Ovary (tissue), 9 donors: ENCODE measurements around the gene MAP3K7CL. TPM values are rescaled to one million over a fixed set of nuclear protein-coding genes. Genes with fewer than 3 reads are reported as not detected.

Source experiments
- DNase-seq, 5 donors: peaks; one replicate each; pipeline ENCODE4 v3.0.0-alpha.2; 2019 to 2020
- H3K27ac ChIP-seq, 2 donors: fragments of 200-600 bp; one replicate each; pipeline versions ENCODE4 v1.5.1 to v1.8.0; 2019 to 2022
- H3K27me3 ChIP-seq: fragments of 200-600 bp; one replicate; pipeline ENCODE4 v1.8.0; 2022
- H3K36me3 ChIP-seq: fragments of 200-600 bp; sonication (generic); one replicate; pipeline ENCODE4 v1.5.1; 2019
- H3K4me1 ChIP-seq: one replicate; pipeline ENCODE4 v1.8.1; 2013; ENCODE audit warnings: mild to moderate bottlenecking, moderate library complexity; ENCODE audit not compliant: insufficient read depth
- H3K4me3 ChIP-seq: fragments of 200-600 bp; sonication (generic); one replicate; pipeline ENCODE4 v1.5.1; 2017
- H3K9me3 ChIP-seq, 2 donors: fragments of 200-600 bp in 1 of 2; sonication (generic) in 1 of 2; one replicate each; pipeline versions ENCODE4 v1.5.1 to v1.8.1; 2013 to 2019; ENCODE audit warnings: mild to moderate bottlenecking in 1 of 2, moderate library complexity in 1 of 2
- EP300 ChIP-seq: sonication (generic); formaldehyde crosslinking; IDR thresholded peaks from one replicate; pipeline ENCODE4 v1.6.1; 2017; ENCODE audit warnings: antibody characterized with exemption
- POLR2A ChIP-seq: fragments of 450-650 bp; IDR thresholded peaks from one replicate; pipeline ENCODE4 v1.6.1; 2017; ENCODE audit warnings: antibody characterized with exemption, mild to moderate bottlenecking, moderate library complexity
- WGBS, 3 donors: extraction: QIAGEN DNeasy Blood & Tissue Kit in 1 of 3; methylation state at CpG; one replicate each; pipeline versions ENCODE4 v1.1.5 to v1.1.7; 2013 to 2017; 5-methylcytosine and 5-hydroxymethylcytosine counted together
- intact Hi-C, 4 donors: fragments of 100-400 bp; cut with DNase I; formaldehyde crosslinking; loops; one replicate each; pipeline versions ENCODE4 v1.11.0 to v1.15.1; 2022 to 2023
- polyA plus RNA-seq, 2 donors: library from polyadenylated mRNA; stranded (reverse); fragments of 200-250 nt in 1 of 2; fragments of 350-450 nt in 1 of 2; fragmentation: Illumina TruSeq in 1 of 2; extraction: RNeasy Lipid Tissue Mini Kit (QIAGEN cat#74804) in 1 of 2; gene quantifications; one replicate each; pipeline ENCODE4 v1.2.3, GENCODE V29; 2013 to 2014
- total RNA-seq, 7 donors: library from RNA; depleted of rRNA in 2 of 7; stranded (reverse); fragments of >200 nt in 2 of 7; fragmentation: NEBNext Ultra II Directional in 3 of 7; extraction: Animal tissue kit (Norgen Biotek cat#: 25700) in 3 of 7; gene quantifications; one replicate each; pipeline versions ENCODE4 v1.1.0 to v1.2.4, GENCODE V29; 2016 to 2023
- TF ChIP-seq, protein P1 (sequence below), 3 donors: fragments of 450-650 bp in 2 of 3; fragments of 200-600 bp in 1 of 3; IDR thresholded peaks; one replicate each; pipeline versions ENCODE4 v1.5.1 to v1.8.0; 2016 to 2022; ENCODE audit warnings: antibody characterized with exemption in 3 of 3, mild to moderate bottlenecking in 1 of 3
- donor health status: DM: no; HTN: no; CAD: no; lungs with moderate emphysema.
- donor health status: DM: no; HTN: no; CAD: no.
- donor health status: Bipolar disorder and iron deficiency.
- donor health status: DM: yes; HTN: yes; CAD: no.
- donor health status: DM: no; HTN: no; CAD: no.
- donor health status: DM: yes; HTN: yes; CAD: no.

The MAP3K7CL gene
- total and polyA plus RNA-seq, 9 donors: 3.0 to 18.6 (median 6.7) TPM

DNA sequence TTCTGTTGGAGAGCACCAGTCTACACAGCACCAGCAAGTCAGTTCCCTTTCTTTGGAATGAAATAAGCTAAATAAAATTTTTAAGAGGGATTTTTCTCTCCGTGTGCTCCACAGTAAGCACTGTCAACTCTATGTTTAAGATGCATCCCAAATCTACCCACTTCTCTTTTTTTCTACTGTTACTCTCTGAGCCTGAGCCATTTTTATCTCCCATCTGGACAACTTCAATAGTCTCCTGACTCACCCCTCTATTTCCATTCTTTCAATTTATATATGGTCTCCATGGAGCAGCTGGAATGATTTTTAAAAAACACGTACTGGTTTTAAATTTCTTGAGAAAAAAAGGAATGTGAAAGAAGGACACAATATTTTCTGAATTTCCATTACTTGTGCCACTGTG lies 32.3 kb upstream of the MAP3K7CL start:
- DNase-seq: no peak
- intact Hi-C loops: loop anchor here in 1 of 4 donors (10.0 kb wide), 1 partner anchor 277 kb away; no protein-coding TSS in a partner anchor
- Histone ChIP-seq H3K4me1 (no peaks in the 10 kb centered on the region), H3K27ac (no peak overlapping the region), H3K9me3 (no peaks in the 10 kb centered on the region), H3K27me3 (no peaks in the 10 kb centered on the region), H3K4me3 (no peak overlapping the region), H3K36me3 (no peaks in the 10 kb centered on the region)
- 71 to 80% (median 79%) methylated on average over 2 of the region's 2 CpGs for WGBS, 3 donors
- TF ChIP-seq POLR2A (no peak), EP300 (no peak)
- TF ChIP-seq, protein P1, sequence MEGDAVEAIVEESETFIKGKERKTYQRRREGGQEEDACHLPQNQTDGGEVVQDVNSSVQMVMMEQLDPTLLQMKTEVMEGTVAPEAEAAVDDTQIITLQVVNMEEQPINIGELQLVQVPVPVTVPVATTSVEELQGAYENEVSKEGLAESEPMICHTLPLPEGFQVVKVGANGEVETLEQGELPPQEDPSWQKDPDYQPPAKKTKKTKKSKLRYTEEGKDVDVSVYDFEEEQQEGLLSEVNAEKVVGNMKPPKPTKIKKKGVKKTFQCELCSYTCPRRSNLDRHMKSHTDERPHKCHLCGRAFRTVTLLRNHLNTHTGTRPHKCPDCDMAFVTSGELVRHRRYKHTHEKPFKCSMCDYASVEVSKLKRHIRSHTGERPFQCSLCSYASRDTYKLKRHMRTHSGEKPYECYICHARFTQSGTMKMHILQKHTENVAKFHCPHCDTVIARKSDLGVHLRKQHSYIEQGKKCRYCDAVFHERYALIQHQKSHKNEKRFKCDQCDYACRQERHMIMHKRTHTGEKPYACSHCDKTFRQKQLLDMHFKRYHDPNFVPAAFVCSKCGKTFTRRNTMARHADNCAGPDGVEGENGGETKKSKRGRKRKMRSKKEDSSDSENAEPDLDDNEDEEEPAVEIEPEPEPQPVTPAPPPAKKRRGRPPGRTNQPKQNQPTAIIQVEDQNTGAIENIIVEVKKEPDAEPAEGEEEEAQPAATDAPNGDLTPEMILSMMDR (IDR thresholded peaks at IDR 0.05): no peak

DNA sequence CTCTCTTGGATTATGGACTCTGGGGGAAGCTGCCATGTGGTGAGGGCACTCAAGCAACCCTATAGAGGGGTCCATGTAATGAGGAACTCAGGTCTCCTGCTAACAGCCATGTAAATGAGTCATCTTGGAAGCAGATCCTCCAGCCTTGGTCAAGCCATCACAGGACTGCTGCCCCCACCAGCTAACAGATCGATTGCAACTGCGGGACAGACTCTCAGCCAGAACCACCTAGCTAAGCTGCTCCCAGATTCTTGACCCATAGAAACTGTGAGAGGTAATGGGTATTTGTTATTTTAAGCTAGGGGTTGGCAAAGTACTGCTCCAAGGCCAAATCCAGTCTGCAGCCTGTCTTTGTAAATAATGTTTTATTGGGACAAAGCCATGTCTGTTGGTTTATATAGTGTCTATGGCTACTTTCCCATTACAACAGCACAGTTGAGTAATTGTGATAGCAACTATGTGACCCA lies 27.6 kb upstream of the MAP3K7CL start:
- TF ChIP-seq POLR2A: no peak
- TF ChIP-seq, protein P1 (IDR thresholded peaks at IDR 0.05): no peak
- TF ChIP-seq EP300: no peak
- no peaks in the 10 kb centered on the region for H3K9me3 ChIP-seq
- no peak for DNase-seq
- no peak overlapping the region for H3K4me3 ChIP-seq
- no peaks in the 10 kb centered on the region for H3K27me3 ChIP-seq
- no peaks in the 10 kb centered on the region for H3K4me1 ChIP-seq
- no peaks in the 10 kb centered on the region for H3K36me3 ChIP-seq
- H3K27ac ChIP-seq: no peak overlapping the region
- WGBS, 3 donors: 78 to 97% (median 87%) methylated on average over 2 of the region's 2 CpGs
- intact Hi-C loops: no loop called here

DNA sequence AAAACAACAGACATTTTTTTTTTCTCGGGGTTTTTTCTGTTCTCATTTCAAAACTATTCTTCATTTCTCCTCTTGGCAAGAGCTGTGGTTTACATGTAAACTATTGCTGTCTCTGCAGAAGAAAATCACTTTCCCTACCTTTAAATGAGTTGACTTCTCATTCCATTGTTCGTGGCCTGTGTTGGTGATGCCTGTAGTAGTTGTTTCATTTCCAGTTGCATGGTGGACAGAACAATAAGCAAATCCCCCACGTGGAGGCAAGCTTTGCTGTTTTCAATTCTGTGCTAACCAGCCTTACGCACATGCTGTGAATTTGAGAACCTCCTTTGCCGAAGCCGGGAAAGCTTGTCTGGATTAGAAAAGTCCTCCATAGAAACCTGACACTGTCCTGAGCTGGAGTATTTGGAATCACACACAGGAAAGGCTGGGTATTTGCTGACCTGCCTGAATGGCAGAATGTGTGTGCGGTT lies 26.2 kb upstream of the MAP3K7CL start:
- Histone ChIP-seq H3K9me3 (no peaks in the 10 kb centered on the region), H3K4me3 (no peak overlapping the region), H3K36me3 (no peaks in the 10 kb centered on the region), H3K27ac (no peak overlapping the region), H3K4me1 (no peaks in the 10 kb centered on the region), H3K27me3 (no peaks in the 10 kb centered on the region)
- intact Hi-C loops: no loop called here
- no peak for DNase-seq
- TF ChIP-seq EP300 (no peak), POLR2A (no peak)
- TF ChIP-seq, protein P1 (IDR thresholded peaks at IDR 0.05): no peak
- WGBS, 3 donors: 73 to 74% (median 74%) methylated on average over 7 of the region's 7 CpGs

DNA sequence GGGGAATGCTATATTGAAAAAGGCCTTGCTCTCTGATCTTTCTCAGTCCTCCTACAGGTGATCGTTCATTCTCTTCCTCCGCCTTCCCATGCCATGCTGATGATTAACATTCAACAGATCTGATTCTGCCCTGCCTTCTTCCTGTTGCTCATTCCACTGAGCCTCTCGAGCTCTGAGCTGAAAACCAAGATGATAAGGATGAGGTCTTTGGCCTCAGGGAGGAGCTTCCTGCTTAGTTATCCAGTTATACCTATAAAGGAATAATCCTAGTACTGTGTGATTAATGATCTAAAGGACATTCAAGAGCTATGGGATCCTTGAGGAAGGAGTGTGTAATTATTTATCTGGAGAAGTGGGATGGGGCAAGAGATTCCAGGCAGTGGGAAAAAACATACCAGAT lies 25.2 kb upstream of the MAP3K7CL start:
- H3K9me3 ChIP-seq: no peaks in the 10 kb centered on the region
- WGBS, 3 donors: 50 to 64% (median 60%) methylated on average over 3 of the region's 3 CpGs
- TF ChIP-seq, protein P1 (IDR thresholded peaks at IDR 0.05): no peak
- no peak for TF ChIP-seq EP300
- no peak for TF ChIP-seq POLR2A
- H3K27ac ChIP-seq: no peak overlapping the region
- intact Hi-C loops: no loop called here
- DNase-seq: no peak
- H3K36me3 ChIP-seq: no peaks in the 10 kb centered on the region
- no peaks in the 10 kb centered on the region for H3K27me3 ChIP-seq
- H3K4me1 ChIP-seq: no peaks in the 10 kb centered on the region
- no peak overlapping the region for H3K4me3 ChIP-seq
